Left lung (tissue), 10 donors: ENCODE results near the gene CPAMD8. TPM values are rescaled to one million over a fixed set of nuclear protein-coding genes. Genes with fewer than 3 reads are reported as not detected.
"Not testable (repeated sequence)": the region's sequence is repeated elsewhere in the genome, so short reads cannot be mapped to it uniquely, and the experiment has no call there.

Source experiments
- ATAC-seq: fragments of 200-7000 bp; cut with Tn5 transposase; one replicate; pipeline ENCODE4 v1.9.1; 2020; ENCODE audit warnings: moderate library complexity
- DNase-seq, 4 donors: peaks; one replicate each; pipeline ENCODE4 v3.0.0-alpha.2; 2013 to 2020
- H3K27ac ChIP-seq, 2 donors: fragments of 200-600 bp; sonication (generic) in 1 of 2; one replicate each; pipeline versions ENCODE4 v1.5.0 to v1.8.0; 2020 to 2021
- H3K27me3 ChIP-seq, 2 donors: fragments of 200-600 bp; sonication (generic) in 1 of 2; one replicate each; pipeline versions ENCODE4 v1.5.0 to v1.8.0; 2020 to 2021
- H3K36me3 ChIP-seq, 2 donors: fragments of 200-600 bp; sonication (generic) in 1 of 2; one replicate each; pipeline versions ENCODE4 v1.5.0 to v1.8.0; 2020 to 2021
- H3K4me1 ChIP-seq, 2 donors: fragments of 200-600 bp; one replicate each; pipeline ENCODE4 v1.8.0; 2021
- H3K4me3 ChIP-seq, 2 donors: fragments of 200-600 bp; sonication (generic) in 1 of 2; one replicate each; pipeline versions ENCODE4 v1.5.0 to v1.8.0; 2020 to 2021; ENCODE audit warnings: mild to moderate bottlenecking in 1 of 2
- H3K9me3 ChIP-seq, 2 donors: fragments of 200-600 bp; sonication (generic) in 1 of 2; one replicate each; pipeline versions ENCODE4 v1.5.0 to v1.8.0; 2020 to 2021
- CTCF ChIP-seq, 2 donors: fragments of 200-600 bp; sonication (generic) in 1 of 2; IDR thresholded peaks; one replicate each; pipeline versions ENCODE4 v1.5.0 to v1.8.0; 2021; ENCODE audit warnings: antibody characterized with exemption in 2 of 2
- intact Hi-C, 2 donors: fragments of 100-400 bp; cut with DNase I; formaldehyde crosslinking; loops; one replicate each; pipeline versions ENCODE4 v1.11.2 to v1.14.2; 2022
- polyA plus RNA-seq, 6 donors: library from polyadenylated mRNA; unstranded; fragments of 120-200 nt; gene quantifications; one replicate each; pipeline ENCODE4 v1.2.1, GENCODE V29; 2013; ENCODE audit not compliant: insufficient read length in 6 of 6
- total RNA-seq, 2 donors: library from RNA; stranded (reverse); fragmentation: NEBNext Ultra II Directional; extraction: Animal tissue kit (Norgen Biotek cat#: 25700); gene quantifications; one replicate each; pipeline ENCODE4 v1.2.1, GENCODE V29; 2021
- donor health status: DM: no; HTN: yes; CAD: no.
- donor health status: DM: no; HTN: no; CAD: no.

The CPAMD8 gene
- total and polyA plus RNA-seq, 8 donors: 13.1 to 79.9 (median 64.8) TPM

GRCh38 chr19:17020385-17020784 lies 6.2 kb downstream of the CPAMD8 start:
- Histone ChIP-seq H3K27me3 (peaks cover 2 to 17% of the 10 kb centered on the region in 2 donors), H3K27ac (peak overlapping the region in 1 of 2 donors; percentile 11), H3K4me1 (peaks cover 0 to 24% of the 10 kb centered on the region in 2 donors), H3K36me3 (no peaks in the 10 kb centered on the region), H3K9me3 (peaks cover 0 to 14% of the 10 kb centered on the region in 2 donors), H3K4me3 (no peak overlapping the region)
- DNase-seq (peak in 1 of 4 donors; percentile 48), ATAC-seq (no peak)
- intact Hi-C loops: no loop called here
- TF ChIP-seq CTCF (IDR thresholded peaks at IDR 0.05): no peak

- intact Hi-C loops, H3K27me3 ChIP-seq, H3K4me3 ChIP-seq, H3K4me1 ChIP-seq, H3K36me3 ChIP-seq, H3K27ac ChIP-seq, DNase-seq, H3K9me3 ChIP-seq: not testable (repeated sequence)
- ATAC-seq: peak; percentile 83
These were observed 12.3 kb downstream of the CPAMD8 start for GRCh38 chr19:17014212-17014861.

- DNase-seq (no peak), ATAC-seq (no peak)
- Histone ChIP-seq H3K4me1 (no peaks in the 10 kb centered on the region), H3K36me3 (no peaks in the 10 kb centered on the region), H3K27me3 (peaks cover 0 to 10% of the 10 kb centered on the region in 2 donors), H3K4me3 (no peak overlapping the region), H3K27ac (no peak overlapping the region), H3K9me3 (no peaks in the 10 kb centered on the region)
- no peak for TF ChIP-seq CTCF (IDR thresholded peaks at IDR 0.05)
- intact Hi-C loops: no loop called here
These were observed 15.1 kb downstream of the CPAMD8 start for GRCh38 chr19:17011485-17011884.

- no peaks in the 10 kb centered on the region for H3K9me3 ChIP-seq
- ATAC-seq: no peak
- no peaks in the 10 kb centered on the region for H3K27me3 ChIP-seq
- intact Hi-C loops: no loop called here
- no peak for TF ChIP-seq CTCF (IDR thresholded peaks at IDR 0.05)
- H3K4me3 ChIP-seq: no peak overlapping the region
- H3K36me3 ChIP-seq: no peaks in the 10 kb centered on the region
- no peak overlapping the region for H3K27ac ChIP-seq
- no peaks in the 10 kb centered on the region for H3K4me1 ChIP-seq
- peak in 1 of 4 donors; percentile 2 for DNase-seq
These were observed 20.0 kb downstream of the CPAMD8 start for GRCh38 chr19:17006579-17006978.

GRCh38 chr19:17005000-17005399 lies 21.6 kb downstream of the CPAMD8 start:
- Histone ChIP-seq H3K4me3 (no peak overlapping the region), H3K27me3 (no peaks in the 10 kb centered on the region), H3K27ac (no peak overlapping the region), H3K4me1 (no peaks in the 10 kb centered on the region), H3K9me3 (no peaks in the 10 kb centered on the region), H3K36me3 (no peaks in the 10 kb centered on the region)
- TF ChIP-seq CTCF (IDR thresholded peaks at IDR 0.05): no peak
- intact Hi-C loops: no loop called here
- ATAC-seq: no peak
- DNase-seq: peak in 1 of 4 donors; percentile 0

GRCh38 chr19:17004386-17004785 lies 22.2 kb downstream of the CPAMD8 start:
- ATAC-seq (no peak), DNase-seq (no peak)
- Histone ChIP-seq H3K4me1 (no peaks in the 10 kb centered on the region), H3K27me3 (no peaks in the 10 kb centered on the region), H3K4me3 (no peak overlapping the region), H3K9me3 (no peaks in the 10 kb centered on the region), H3K27ac (no peak overlapping the region), H3K36me3 (no peaks in the 10 kb centered on the region)
- no peak for TF ChIP-seq CTCF (IDR thresholded peaks at IDR 0.05)
- intact Hi-C loops: no loop called here
